GM12891 (cell line): ENCODE data around the gene AK9.

Experiments
- PAX5 ChIP-seq: IDR thresholded peaks from 2 replicates; pipeline ENCODE4 v1.6.1; 2011; ENCODE audit warnings: low read length, moderate library complexity, mild to moderate bottlenecking; ENCODE audit not compliant: insufficient read depth, severe bottlenecking
- POLR2A ChIP-seq: IDR thresholded peaks from 2 replicates; pipeline ENCODE4 v1.6.1; 2011; ENCODE audit warnings: low read depth, low read length, control low read depth
- POLR2AphosphoS5 ChIP-seq: IDR thresholded peaks from 2 replicates; pipeline ENCODE4 v1.6.1; 2011; ENCODE audit warnings: low read depth, low read length, control low read depth
- POU2F2 ChIP-seq: IDR thresholded peaks from 2 replicates; pipeline ENCODE4 v1.6.1; 2011; ENCODE audit warnings: low read depth, mild to moderate bottlenecking, control low read depth, low read length, moderate library complexity
- SPI1 ChIP-seq: IDR thresholded peaks from 2 replicates; pipeline ENCODE4 v1.6.1; 2011; ENCODE audit warnings: low read depth, low read length, control low read depth
- TAF1 ChIP-seq: IDR thresholded peaks from 2 replicates; pipeline ENCODE4 v1.6.1; 2011; ENCODE audit warnings: low read depth, low read length, control low read depth

DNA sequence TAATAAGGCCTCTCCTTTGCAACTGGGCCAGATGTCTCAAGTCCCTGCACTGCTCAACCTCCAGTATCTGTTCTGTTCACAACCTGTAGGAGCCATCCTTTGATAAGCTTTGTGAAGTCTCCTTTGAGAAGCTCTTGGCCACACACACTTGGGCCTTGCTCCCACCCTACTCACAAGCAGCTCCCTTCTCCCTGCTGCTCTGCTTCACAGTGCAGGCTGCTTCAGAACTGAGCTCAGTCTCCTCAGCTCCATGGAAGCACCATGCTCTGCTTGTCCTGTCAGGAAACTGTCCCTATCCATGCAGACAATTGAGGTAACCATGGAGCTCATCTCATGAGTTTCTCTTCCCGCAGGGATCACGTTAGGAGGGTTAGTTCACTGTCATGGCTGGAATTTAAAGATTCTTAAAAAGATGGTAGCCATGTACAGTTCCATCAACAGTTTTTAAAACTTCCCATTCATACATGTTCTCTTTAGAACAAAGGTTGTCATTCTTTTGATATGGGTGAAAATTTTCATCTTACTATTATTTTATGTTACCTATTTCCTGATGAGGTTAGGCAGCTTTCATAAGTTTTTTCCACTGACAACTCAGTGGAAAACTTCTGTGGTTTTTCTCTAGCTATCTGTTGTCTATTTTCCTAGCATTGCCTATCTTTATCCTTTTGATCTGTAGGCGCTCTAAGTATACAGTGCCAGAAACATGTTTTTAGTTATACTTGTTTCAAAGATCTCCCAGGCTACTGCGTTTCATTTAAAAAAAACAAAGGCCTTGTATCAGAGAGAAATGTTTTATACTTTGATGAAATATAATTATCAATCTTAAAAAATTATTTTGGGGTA lies 62.6 kb downstream of the AK9 start:
- TF ChIP-seq TAF1 (no peak), POLR2A (no peak), POLR2AphosphoS5 (no peak), SPI1 (no peak), PAX5 (no peak), POU2F2 (no peak)
